RKO (cell line): ENCODE data around the gene PTGER3.

Experiments
- DNase-seq: peaks from one replicate; pipeline ENCODE4 v3.0.0-alpha.2; 2016; ENCODE audit warnings: low spot score

Gene PTGER3

GRCh38 chr1:71047635-71048607 lies at the start of gene PTGER3:
Gene PTGER3, minus strand, starts transcription at chr1:71047816. Its CDS starts 239 bp downstream, at chr1:71047577.
- DNase-seq = no peak

- DNase-seq = no peak
These were observed 47.3 kb upstream of the PTGER3 start for GRCh38 chr1:71094913-71095312.

DNA sequence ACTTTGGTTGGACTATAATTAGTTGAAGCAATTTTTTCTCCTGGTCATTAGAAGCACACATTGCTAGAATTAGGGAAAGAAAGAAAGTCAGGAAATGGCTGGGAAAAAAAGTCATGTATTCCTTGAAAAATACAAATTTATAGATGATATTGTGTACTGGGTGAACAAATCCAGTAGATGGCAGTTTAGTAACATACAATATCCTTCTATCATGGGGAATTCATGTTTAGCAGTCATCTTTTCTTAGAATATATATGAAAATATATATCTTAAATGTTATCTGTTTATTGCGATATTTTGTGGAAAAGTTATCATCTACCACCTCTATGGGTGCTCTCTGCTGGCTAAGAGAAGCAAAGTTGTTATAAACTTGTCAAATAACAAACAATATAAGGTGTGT lies 46.3 kb upstream of the PTGER3 start:
- DNase-seq = peak; percentile 57

DNA sequence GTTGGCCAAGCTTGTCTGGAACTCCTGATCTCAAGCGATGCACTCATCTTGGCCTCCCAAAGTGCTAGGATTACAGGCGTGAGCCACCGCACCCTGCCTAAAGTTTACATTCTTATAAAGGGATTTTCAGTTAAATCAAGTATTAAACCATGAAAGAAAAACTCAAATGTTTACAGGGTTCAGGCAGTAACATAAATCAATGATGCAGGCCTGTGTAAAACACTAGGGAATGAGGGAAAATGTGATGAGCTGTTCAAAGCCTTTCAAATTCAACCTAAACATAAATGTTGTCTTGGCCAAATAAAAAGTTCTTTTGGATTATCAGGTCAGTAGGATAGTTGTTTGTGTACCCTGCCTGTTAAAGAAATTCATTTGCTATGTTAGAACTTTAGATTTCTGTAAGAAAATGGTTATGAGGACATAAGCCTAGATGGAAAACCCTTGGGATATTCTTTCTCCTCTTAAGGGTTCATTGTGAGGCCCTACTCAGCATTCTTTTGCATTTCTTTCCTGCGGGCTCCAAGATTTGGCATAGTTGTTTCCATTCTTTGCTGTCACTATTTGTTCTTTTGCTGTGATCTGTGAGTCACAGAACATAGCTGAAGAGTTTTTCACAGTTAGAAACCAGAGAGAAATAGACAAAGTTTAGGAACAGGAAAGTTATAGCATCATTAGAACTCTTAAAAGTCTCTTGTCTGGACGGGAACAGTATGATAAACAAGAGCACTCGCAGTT lies 42.1 kb upstream of the PTGER3 start:
- DNase-seq = no peak

DNA sequence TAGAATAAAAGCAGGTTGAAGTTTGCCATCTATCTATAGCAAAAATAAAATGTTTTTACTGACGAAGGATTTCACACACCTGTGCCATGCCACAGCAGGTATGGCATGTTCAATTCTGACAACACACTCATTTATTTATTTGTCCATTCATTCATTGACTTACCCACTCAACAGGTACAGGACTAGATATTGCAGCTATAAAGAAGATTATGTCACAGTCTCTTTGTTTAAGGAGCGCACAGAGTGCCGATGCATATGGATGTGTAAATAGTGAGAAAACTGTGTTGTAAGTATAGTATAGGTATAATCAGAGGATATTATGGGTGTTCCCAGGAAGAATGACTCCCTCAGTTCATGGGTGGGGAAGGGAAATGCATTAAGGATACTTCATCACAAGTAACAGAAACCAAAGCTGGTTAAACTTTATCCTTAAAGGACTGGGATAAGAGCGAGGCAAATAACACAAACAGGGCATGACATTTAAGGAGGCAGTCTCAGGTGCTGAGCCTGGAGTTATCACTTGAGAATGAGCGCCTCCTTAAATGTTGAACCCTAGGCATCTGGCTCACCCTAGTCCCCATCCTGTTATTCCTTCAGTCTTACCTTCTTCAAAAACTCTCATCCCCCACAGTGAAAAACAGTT lies 41.1 kb upstream of the PTGER3 start:
- DNase-seq = no peak

DNA sequence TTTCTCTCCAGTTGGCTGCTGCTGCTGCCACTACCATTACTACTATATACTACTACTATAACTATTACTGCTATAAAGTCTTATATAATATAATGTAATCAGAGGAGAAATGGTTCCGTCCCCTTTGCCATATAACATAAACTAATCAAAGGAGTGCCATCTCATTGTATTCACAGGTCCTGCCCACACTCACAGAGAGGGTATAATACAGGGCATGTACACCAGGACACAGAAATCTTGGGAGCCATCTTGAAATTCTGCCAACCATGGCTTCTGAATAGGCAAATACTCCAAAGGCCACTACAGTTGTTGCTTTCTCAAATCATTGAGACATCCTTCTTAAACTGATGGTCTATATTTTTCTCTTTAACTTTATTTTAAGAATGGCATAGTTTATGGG lies 40.1 kb upstream of the PTGER3 start:
- no peak for DNase-seq

DNA sequence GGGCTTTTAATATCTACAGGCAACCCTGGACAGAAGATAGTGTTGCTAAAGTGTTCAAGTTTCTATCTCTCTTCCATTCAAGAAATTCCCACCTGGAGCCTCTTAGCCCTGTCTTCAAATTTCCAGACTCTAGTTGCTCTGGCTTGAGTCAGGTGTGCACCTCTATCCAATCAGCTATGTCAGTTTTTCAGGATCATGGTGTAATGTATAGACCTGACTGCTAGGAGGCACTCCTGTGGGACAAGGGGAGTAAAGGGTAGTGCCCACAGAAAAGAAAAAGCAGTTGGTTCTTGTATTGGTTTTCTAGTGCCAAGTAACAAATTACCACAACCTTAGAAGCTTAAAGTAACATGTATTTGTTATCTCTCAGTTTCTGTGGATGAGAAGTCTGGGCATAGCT lies 39.4 kb upstream of the PTGER3 start:
- DNase-seq = no peak

GRCh38 chr1:71086331-71086730 lies 38.7 kb upstream of the PTGER3 start:
- peak; percentile 57 for DNase-seq

- no peak for DNase-seq
These were observed 35.7 kb upstream of the PTGER3 start for GRCh38 chr1:71083271-71083670.

- no peak for DNase-seq
These were observed 34.1 kb upstream of the PTGER3 start for GRCh38 chr1:71081697-71082080.

DNA sequence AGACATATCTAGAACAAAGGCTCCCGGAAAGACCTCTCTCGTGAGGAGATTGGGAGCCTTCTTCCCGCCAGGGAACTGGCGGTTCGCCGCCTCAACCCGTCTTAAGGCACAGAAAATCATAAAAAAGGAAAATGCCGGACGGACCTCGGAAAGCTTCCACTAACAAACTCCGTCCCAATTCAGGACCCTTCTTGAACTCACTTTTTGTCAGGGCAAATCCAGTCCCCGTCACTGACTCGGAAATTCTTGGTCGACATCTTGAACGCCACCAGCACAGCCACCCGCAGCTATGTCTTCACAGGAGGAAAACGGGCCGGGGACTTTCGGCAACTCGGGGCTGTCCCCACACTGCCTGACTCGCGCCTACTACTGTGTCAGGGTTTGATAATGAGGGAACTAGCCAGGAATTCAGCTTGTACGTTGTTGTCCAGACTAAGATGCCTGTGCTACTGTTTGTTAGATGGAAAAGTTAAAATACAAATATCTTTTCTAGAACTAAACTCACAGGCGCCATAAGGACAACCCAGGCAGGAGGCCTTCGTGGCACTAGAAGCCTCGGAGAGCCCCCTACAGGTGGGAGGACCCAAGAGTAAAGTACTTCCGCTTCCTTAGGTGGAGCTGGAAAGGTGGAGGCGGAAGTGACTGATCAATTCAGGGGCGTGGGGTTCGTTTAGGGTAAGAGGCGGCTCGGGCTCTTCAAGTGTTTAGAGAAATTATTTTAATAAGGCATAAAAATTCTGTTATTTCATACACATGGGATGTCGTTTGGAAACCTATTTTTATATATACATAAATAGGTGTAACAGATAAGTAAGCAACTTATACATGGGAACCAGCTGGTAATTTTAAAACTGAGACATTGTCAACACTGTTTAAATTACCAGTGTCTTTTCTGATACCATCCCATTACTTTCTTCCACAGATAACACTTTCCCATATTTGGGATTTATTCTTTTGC lies 33.4 kb upstream of the PTGER3 start, which contains the start of gene ZRANB2:
ZRANB2 (minus strand) TSS at position 297 of the 958 bp plus-strand sequence; CDS start at position 257, 40 bp downstream.
- peak; percentile 97 for DNase-seq

GRCh38 chr1:71080230-71080738 lies 32.7 kb upstream of the PTGER3 start:
- peak; percentile 61 for DNase-seq

GRCh38 chr1:71074681-71075080 lies 27.1 kb upstream of the PTGER3 start:
- peak; percentile 24 for DNase-seq

GRCh38 chr1:71072273-71072672 lies 24.7 kb upstream of the PTGER3 start:
- DNase-seq = no peak

DNA sequence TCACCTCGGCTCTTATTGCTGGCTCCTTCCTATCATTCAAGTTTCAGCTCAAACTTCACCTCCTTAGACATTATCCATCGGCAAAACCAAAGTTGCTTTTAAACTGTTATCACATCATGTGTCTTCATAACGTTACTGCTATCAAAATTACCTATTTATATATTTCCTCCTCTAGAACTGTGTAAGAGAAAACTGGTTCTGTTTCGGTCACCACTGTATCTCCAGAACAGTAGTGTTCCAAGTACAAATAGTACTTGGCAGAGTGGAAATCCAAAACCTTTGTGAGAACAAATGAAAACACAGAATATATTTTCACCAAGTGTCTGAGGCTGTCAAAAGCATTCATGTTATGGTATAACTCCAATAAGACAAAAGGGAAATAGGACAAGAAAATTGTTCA lies 24.1 kb upstream of the PTGER3 start:
- DNase-seq = no peak

GRCh38 chr1:71068325-71069240 lies 21.0 kb upstream of the PTGER3 start:
- no peak for DNase-seq

GRCh38 chr1:71054791-71055190 lies 7.2 kb upstream of the PTGER3 start:
- DNase-seq = no peak

DNA sequence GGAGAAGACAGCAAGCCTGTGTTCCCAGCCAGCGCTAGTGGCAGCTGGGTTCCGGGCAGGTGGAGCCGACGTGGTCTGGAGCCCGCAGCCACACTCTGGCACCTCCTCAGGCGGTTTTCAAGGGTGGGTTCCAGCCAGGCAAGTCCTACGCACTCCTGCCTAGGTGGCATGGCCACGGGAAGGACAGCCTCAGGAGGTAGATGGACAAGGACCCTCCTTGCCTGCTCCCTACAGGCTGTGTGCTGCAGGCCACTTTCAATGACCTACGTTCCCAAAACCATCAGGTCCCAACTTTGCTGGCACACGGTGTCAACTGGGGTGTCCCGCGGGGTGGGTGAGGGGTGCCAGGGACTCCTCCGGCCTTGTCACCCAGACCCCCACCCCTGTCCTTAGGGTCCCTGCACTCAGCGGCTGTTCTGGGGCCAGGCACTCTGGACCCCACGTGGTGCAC lies 6.7 kb upstream of the PTGER3 start:
- no peak for DNase-seq

GRCh38 chr1:71053758-71054157 lies 6.1 kb upstream of the PTGER3 start:
- DNase-seq = no peak

GRCh38 chr1:71053146-71053545 lies 5.5 kb upstream of the PTGER3 start:
- DNase-seq = no peak
